ENCODE results near the gene DOK5.

Gene DOK5

GRCh38 chr20:54605319-54605718, 129.9 kb downstream of the DOK5 start:
- H3K9me3 ChIP-seq (ENCODE audit: insufficient read depth, low read length), result no peaks in the 10 kb centered on the region
- no peaks in the 10 kb centered on the region for H3K79me2 ChIP-seq (ENCODE audit: insufficient read depth, low read length)
- no peak overlapping the region for H3K4me3 ChIP-seq (ENCODE audit: insufficient read depth, low read length, poor library complexity, severe bottlenecking)
- H3K4me2 ChIP-seq (ENCODE audit: low read depth, low read length, poor library complexity, severe bottlenecking), result no peak overlapping the region
- no peaks in the 10 kb centered on the region for H3K36me3 ChIP-seq (ENCODE audit: low read length)
- H2AFZ ChIP-seq (ENCODE audit: low read depth, low read length, severe bottlenecking), result no peak overlapping the region
- H3K9me2 ChIP-seq (replicated peaks; ENCODE audit: insufficient read depth, low read length), result no peaks in the 10 kb centered on the region
- no peak overlapping the region for H3K9ac ChIP-seq (ENCODE audit: low read length)
- TF ChIP-seq EZH2phosphoT487 (conservative IDR thresholded peaks at IDR 0.05; ENCODE audit: low read length) (no peak), CTCF (IDR thresholded peaks at IDR 0.05; ENCODE audit: insufficient read depth, low read length, poor library complexity, severe bottlenecking) (no peak)
- H3F3A ChIP-seq (ENCODE audit: insufficient read depth), result no peaks in the 10 kb centered on the region
- H4K20me1 ChIP-seq (ENCODE audit: low read depth, low read length), result no peaks in the 10 kb centered on the region
- no peak overlapping the region for H3K27ac ChIP-seq (ENCODE audit: low read depth, low read length)
- no peaks in the 10 kb centered on the region for H3K27me3 ChIP-seq (ENCODE audit: low read length)

- Histone ChIP-seq H3K27ac (ENCODE audit: low read depth, low read length) (no peak overlapping the region), H3F3A (ENCODE audit: insufficient read depth) (no peaks in the 10 kb centered on the region), H3K9ac (ENCODE audit: low read length) (no peak overlapping the region), H3K4me2 (ENCODE audit: low read depth, low read length, poor library complexity, severe bottlenecking) (no peak overlapping the region), H3K9me3 (ENCODE audit: insufficient read depth, low read length) (no peaks in the 10 kb centered on the region), H2AFZ (ENCODE audit: low read depth, low read length, severe bottlenecking) (no peak overlapping the region), H3K9me2 (replicated peaks; ENCODE audit: insufficient read depth, low read length) (no peaks in the 10 kb centered on the region), H3K4me3 (ENCODE audit: insufficient read depth, low read length, poor library complexity, severe bottlenecking) (no peak overlapping the region), H3K36me3 (ENCODE audit: low read length) (no peaks in the 10 kb centered on the region), H3K27me3 (ENCODE audit: low read length) (no peaks in the 10 kb centered on the region), H3K79me2 (ENCODE audit: insufficient read depth, low read length) (no peaks in the 10 kb centered on the region), H4K20me1 (ENCODE audit: low read depth, low read length) (no peaks in the 10 kb centered on the region)
- no peak for TF ChIP-seq EZH2phosphoT487 (conservative IDR thresholded peaks at IDR 0.05; ENCODE audit: low read length)
- no peak for TF ChIP-seq CTCF (IDR thresholded peaks at IDR 0.05; ENCODE audit: insufficient read depth, low read length, poor library complexity, severe bottlenecking)
Observed at GRCh38 chr20:54606380-54606779, 131.0 kb downstream of the DOK5 start.

GRCh38 chr20:54608039-54608745, 132.8 kb downstream of the DOK5 start:
- Histone ChIP-seq H3F3A (ENCODE audit: insufficient read depth) (no peaks in the 10 kb centered on the region), H3K4me2 (ENCODE audit: low read depth, low read length, poor library complexity, severe bottlenecking) (no peak overlapping the region), H3K36me3 (ENCODE audit: low read length) (no peaks in the 10 kb centered on the region), H4K20me1 (ENCODE audit: low read depth, low read length) (no peaks in the 10 kb centered on the region), H3K9me2 (replicated peaks; ENCODE audit: insufficient read depth, low read length) (no peaks in the 10 kb centered on the region), H3K27me3 (ENCODE audit: low read length) (no peaks in the 10 kb centered on the region), H3K9me3 (ENCODE audit: insufficient read depth, low read length) (no peaks in the 10 kb centered on the region), H3K79me2 (ENCODE audit: insufficient read depth, low read length) (no peaks in the 10 kb centered on the region), H3K4me3 (ENCODE audit: insufficient read depth, low read length, poor library complexity, severe bottlenecking) (no peak overlapping the region), H2AFZ (ENCODE audit: low read depth, low read length, severe bottlenecking) (no peak overlapping the region), H3K9ac (ENCODE audit: low read length) (no peak overlapping the region), H3K27ac (ENCODE audit: low read depth, low read length) (no peak overlapping the region)
- TF ChIP-seq EZH2phosphoT487 (conservative IDR thresholded peaks at IDR 0.05; ENCODE audit: low read length), result no peak
- no peak for TF ChIP-seq CTCF (IDR thresholded peaks at IDR 0.05; ENCODE audit: insufficient read depth, low read length, poor library complexity, severe bottlenecking)

Data from SU-DHL-6 (cell line).